BLaER1 (cell line): ENCODE data around the gene DNAI4.

Source experiments
- H3K27ac ChIP-seq: shearing (Covaris generic); formaldehyde crosslinking; 2 replicates; pipeline ENCODE4 v1.8.1; 2022
- H3K27me3 ChIP-seq: shearing (Covaris generic); formaldehyde crosslinking; 2 replicates; pipeline ENCODE4 v1.8.1; 2022
- H3K36me3 ChIP-seq: shearing (Covaris generic); formaldehyde crosslinking; 2 replicates; pipeline ENCODE4 v1.8.1; 2022
- H3K4me1 ChIP-seq: shearing (Covaris generic); formaldehyde crosslinking; 2 replicates; pipeline ENCODE4 v1.8.1; 2022
- H3K4me2 ChIP-seq: shearing (Covaris generic); formaldehyde crosslinking; 2 replicates; pipeline ENCODE4 v1.8.1; 2022
- H3K4me3 ChIP-seq: shearing (Covaris generic); formaldehyde crosslinking; 2 replicates; pipeline ENCODE4 v1.8.1; 2022
- H3K9ac ChIP-seq: shearing (Covaris generic); formaldehyde crosslinking; 2 replicates; pipeline ENCODE4 v1.8.1; 2022
- H3K9me3 ChIP-seq: shearing (Covaris generic); formaldehyde crosslinking; 2 replicates; pipeline ENCODE4 v1.8.1; 2022
- H4K20me1 ChIP-seq: shearing (Covaris generic); formaldehyde crosslinking; 2 replicates; pipeline ENCODE4 v1.8.1; 2022
- Cebpa-rat ChIP-seq: shearing (Covaris generic); IDR thresholded peaks from 2 replicates; pipeline ENCODE4 v1.8.1; 2022

The DNAI4 gene

GRCh38 chr1:66770694-66771093 lies 154.0 kb downstream of the DNAI4 start:
- H3K9ac ChIP-seq: no peak overlapping the region
- H3K27me3 ChIP-seq: no peaks in the 10 kb centered on the region
- H3K27ac ChIP-seq: no peak overlapping the region
- H3K4me1 ChIP-seq: peaks cover 7% of the 10 kb centered on the region; the same call in 1 of the 2 replicates
- no peak overlapping the region for H3K4me2 ChIP-seq
- no peak overlapping the region for H3K4me3 ChIP-seq
- H3K36me3 ChIP-seq: no peaks in the 10 kb centered on the region
- H3K9me3 ChIP-seq: no peaks in the 10 kb centered on the region
- no peak for TF ChIP-seq Cebpa-rat
- no peaks in the 10 kb centered on the region for H4K20me1 ChIP-seq

GRCh38 chr1:66770240-66770639 lies 154.4 kb downstream of the DNAI4 start:
- H3K4me3 ChIP-seq: no peak overlapping the region
- no peaks in the 10 kb centered on the region for H3K36me3 ChIP-seq
- no peak overlapping the region for H3K4me2 ChIP-seq
- peaks cover 7% of the 10 kb centered on the region; the same call in 1 of the 2 replicates for H3K4me1 ChIP-seq
- no peaks in the 10 kb centered on the region for H3K27me3 ChIP-seq
- H3K27ac ChIP-seq: no peak overlapping the region
- no peaks in the 10 kb centered on the region for H3K9me3 ChIP-seq
- H4K20me1 ChIP-seq: no peaks in the 10 kb centered on the region
- TF ChIP-seq Cebpa-rat: no peak
- H3K9ac ChIP-seq: no peak overlapping the region

GRCh38 chr1:66769512-66770229 lies 155.0 kb downstream of the DNAI4 start:
- Histone ChIP-seq H3K27ac (no peak overlapping the region), H3K27me3 (no peaks in the 10 kb centered on the region), H3K4me1 (peaks cover 7% of the 10 kb centered on the region; the same call in 1 of the 2 replicates), H3K4me3 (no peak overlapping the region), H3K4me2 (no peak overlapping the region), H3K9ac (no peak overlapping the region), H3K9me3 (no peaks in the 10 kb centered on the region), H3K36me3 (no peaks in the 10 kb centered on the region), H4K20me1 (no peaks in the 10 kb centered on the region)
- no peak for TF ChIP-seq Cebpa-rat

- H3K4me3 ChIP-seq: no peak overlapping the region
- no peak overlapping the region for H3K9ac ChIP-seq
- no peak for TF ChIP-seq Cebpa-rat
Measured at GRCh38 chr1:66768965-66769364, 155.7 kb downstream of the DNAI4 start.

GRCh38 chr1:66767626-66768025 lies 157.0 kb downstream of the DNAI4 start:
- Histone ChIP-seq H3K9ac (no peak overlapping the region), H3K36me3 (no peaks in the 10 kb centered on the region), H3K4me2 (no peak overlapping the region), H3K27me3 (no peaks in the 10 kb centered on the region), H4K20me1 (no peaks in the 10 kb centered on the region), H3K4me3 (no peak overlapping the region), H3K9me3 (peaks cover 9% of the 10 kb centered on the region), H3K27ac (no peak overlapping the region), H3K4me1 (no peaks in the 10 kb centered on the region)
- TF ChIP-seq Cebpa-rat: no peak

More at GRCh38 chr1:66768965-66769364, 155.7 kb downstream of the DNAI4 start:
- H3K4me2 ChIP-seq: no peak overlapping the region
- H3K27me3 ChIP-seq: no peaks in the 10 kb centered on the region
- H3K9me3 ChIP-seq: no peaks in the 10 kb centered on the region
- no peak overlapping the region for H3K27ac ChIP-seq
- H3K4me1 ChIP-seq: peaks cover under 1% of the 10 kb centered on the region; the same call in 1 of the 2 replicates
- H4K20me1 ChIP-seq: no peaks in the 10 kb centered on the region
- no peaks in the 10 kb centered on the region for H3K36me3 ChIP-seq

GRCh38 chr1:66764994-66765578 lies 159.6 kb downstream of the DNAI4 start:
- Histone ChIP-seq H3K9me3 (peaks cover 10% of the 10 kb centered on the region), H3K36me3 (no peaks in the 10 kb centered on the region), H3K4me3 (no peak overlapping the region), H3K4me2 (no peak overlapping the region), H3K27ac (no peak overlapping the region), H3K4me1 (no peaks in the 10 kb centered on the region), H3K9ac (no peak overlapping the region), H3K27me3 (no peaks in the 10 kb centered on the region), H4K20me1 (no peaks in the 10 kb centered on the region)
- TF ChIP-seq Cebpa-rat: no peak
